BE2C (cell line): ENCODE results near the gene YKT6.

ENCODE experiments used
- DNase-seq: peaks from one replicate; pipeline ENCODE4 v3.0.0-alpha.2; 2020
- H3K27me3 ChIP-seq: fragments of 250-450 bp; sonication (Bioruptor Pico); 2 replicates; pipeline ENCODE4 v1.5.1; 2020; ENCODE audit warnings: mild to moderate bottlenecking
- H3K36me3 ChIP-seq: fragments of 250-450 bp; sonication (Bioruptor Pico); 2 replicates; pipeline ENCODE4 v1.5.1; 2020; ENCODE audit warnings: mild to moderate bottlenecking
- H3K4me1 ChIP-seq: fragments of 250-450 bp; sonication (Bioruptor Pico); 2 replicates; pipeline ENCODE4 v1.5.1; 2020
- H3K4me3 ChIP-seq: 2 replicates; pipeline ENCODE4 v1.5.1; 2011; ENCODE audit warnings: low read depth, low read length
- H3K9me3 ChIP-seq: fragments of 250-450 bp; sonication (Bioruptor Pico); 2 replicates; pipeline ENCODE4 v1.5.1; 2020
- CTCF ChIP-seq: IDR thresholded peaks from 2 replicates; pipeline ENCODE4 v1.5.1; 2012; ENCODE audit warnings: mild to moderate bottlenecking, low read depth, low read length

YKT6 gene

GRCh38 chr7:44155191-44156185, 45.3 kb upstream of the YKT6 start:
- TF ChIP-seq CTCF = no peak
- DNase-seq = no peak
- Histone ChIP-seq H3K9me3 (no peaks in the 10 kb centered on the region), H3K36me3 (no peaks in the 10 kb centered on the region), H3K4me1 (no peaks in the 10 kb centered on the region), H3K4me3 (no peak overlapping the region), H3K27me3 (no peaks in the 10 kb centered on the region)

GRCh38 chr7:44156453-44157010, 44.2 kb upstream of the YKT6 start:
- H3K27me3 ChIP-seq = no peaks in the 10 kb centered on the region
- no peaks in the 10 kb centered on the region for H3K9me3 ChIP-seq

GRCh38 chr7:44157116-44158080, 43.4 kb upstream of the YKT6 start:
- Histone ChIP-seq H3K9me3 (no peaks in the 10 kb centered on the region), H3K4me1 (no peaks in the 10 kb centered on the region), H3K4me3 (no peak overlapping the region), H3K27me3 (no peaks in the 10 kb centered on the region), H3K36me3 (no peaks in the 10 kb centered on the region)
- no peak for TF ChIP-seq CTCF
- DNase-seq = no peak

More at GRCh38 chr7:44156453-44157010, 44.2 kb upstream of the YKT6 start:
- no peaks in the 10 kb centered on the region for H3K36me3 ChIP-seq
- DNase-seq = no peak
- H3K4me1 ChIP-seq = no peaks in the 10 kb centered on the region
- TF ChIP-seq CTCF = no peak
- no peak overlapping the region for H3K4me3 ChIP-seq

- H3K27me3 ChIP-seq = no peaks in the 10 kb centered on the region
- no peaks in the 10 kb centered on the region for H3K9me3 ChIP-seq
- H3K36me3 ChIP-seq = no peaks in the 10 kb centered on the region
- TF ChIP-seq CTCF = no peak
- no peak overlapping the region for H3K4me3 ChIP-seq
- H3K4me1 ChIP-seq = no peaks in the 10 kb centered on the region
- DNase-seq = peak; percentile 31
Observed at GRCh38 chr7:44158096-44158872, 42.5 kb upstream of the YKT6 start.

GRCh38 chr7:44158873-44159631, 41.7 kb upstream of the YKT6 start:
- TF ChIP-seq CTCF = no peak
- H3K4me3 ChIP-seq = no peak overlapping the region
- H3K4me1 ChIP-seq = no peaks in the 10 kb centered on the region
- H3K9me3 ChIP-seq = no peaks in the 10 kb centered on the region
- H3K27me3 ChIP-seq = no peaks in the 10 kb centered on the region
- H3K36me3 ChIP-seq = no peaks in the 10 kb centered on the region
- DNase-seq = no peak
